RWPE2 (cell line): Measurements from ENCODE around the gene RPLP2.

ENCODE experiments used
- ATAC-seq: fragments of 200-7000 bp; cut with Tn5 transposase; 3 replicates; pipeline ENCODE4 v1.9.1; 2021; ENCODE audit warnings: low read depth
- DNase-seq: peaks from one replicate; pipeline ENCODE4 v3.0.0-alpha.2; 2020; ENCODE audit warnings: low spot score
- H3K27ac ChIP-seq: fragments of 450-650 bp; 2 replicates; pipeline ENCODE4 v1.5.1; 2017; ENCODE audit warnings: mild to moderate bottlenecking; ENCODE audit not compliant: poor library complexity, severe bottlenecking
- H3K27me3 ChIP-seq: fragments of 250-450 bp; sonication (Bioruptor Pico); 2 replicates; pipeline ENCODE4 v1.5.1; 2021; ENCODE audit warnings: mild to moderate bottlenecking, moderate library complexity; ENCODE audit not compliant: insufficient read depth, poor library complexity, severe bottlenecking
- H3K36me3 ChIP-seq: fragments of 250-450 bp; sonication (Bioruptor Pico); 2 replicates; pipeline ENCODE4 v1.5.1; 2020; ENCODE audit warnings: low read depth, mild to moderate bottlenecking, moderate library complexity
- H3K4me1 ChIP-seq: fragments of 250-450 bp; sonication (Bioruptor Pico); 2 replicates; pipeline ENCODE4 v1.5.1; 2021; ENCODE audit warnings: mild to moderate bottlenecking, moderate library complexity; ENCODE audit not compliant: insufficient read depth, poor library complexity, severe bottlenecking
- H3K4me3 ChIP-seq: fragments of 250-450 bp; sonication (Bioruptor Pico); 2 replicates; pipeline ENCODE4 v1.5.1; 2021; ENCODE audit warnings: mild to moderate bottlenecking, moderate library complexity; ENCODE audit not compliant: severe bottlenecking
- H3K9me3 ChIP-seq: fragments of 250-450 bp; sonication (Bioruptor Pico); 2 replicates; pipeline ENCODE4 v1.5.1; 2021; ENCODE audit warnings: mild to moderate bottlenecking, moderate library complexity; ENCODE audit not compliant: severe bottlenecking
- CTCF ChIP-seq: fragments of 450-650 bp; IDR thresholded peaks from one replicate; pipeline ENCODE4 v1.5.1; 2017; ENCODE audit warnings: mild to moderate bottlenecking, moderate library complexity; ENCODE audit not compliant: poor library complexity, severe bottlenecking

RPLP2 gene

DNA sequence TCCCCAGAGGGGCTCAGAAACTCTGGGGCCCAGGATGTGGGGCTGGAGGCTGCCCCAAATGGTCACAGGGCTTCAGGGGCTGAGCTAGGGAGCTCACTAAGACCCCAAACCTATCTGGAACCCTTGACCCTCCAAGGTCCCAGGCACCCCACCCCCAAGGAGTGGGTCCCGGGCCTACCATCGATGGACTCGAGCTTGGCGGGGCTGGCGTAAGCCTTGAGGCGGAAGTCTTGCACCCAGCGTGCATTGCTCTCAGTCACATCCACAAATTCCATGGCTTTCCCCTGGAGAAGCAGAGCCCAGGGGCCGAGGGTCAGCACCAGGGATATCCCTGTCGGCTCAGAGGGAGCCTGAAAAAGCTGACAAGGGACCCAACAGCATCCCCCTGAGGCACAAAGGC lies 35.9 kb upstream of the RPLP2 start:
- no peak for ATAC-seq
- DNase-seq = no peak
- TF ChIP-seq CTCF = no peak
- Histone ChIP-seq H3K27ac (no peak overlapping the region), H3K4me3 (no peak overlapping the region), H3K27me3 (no peaks in the 10 kb centered on the region), H3K9me3 (no peaks in the 10 kb centered on the region), H3K4me1 (peaks cover 10% of the 10 kb centered on the region), H3K36me3 (peaks cover 67% of the 10 kb centered on the region)

DNA sequence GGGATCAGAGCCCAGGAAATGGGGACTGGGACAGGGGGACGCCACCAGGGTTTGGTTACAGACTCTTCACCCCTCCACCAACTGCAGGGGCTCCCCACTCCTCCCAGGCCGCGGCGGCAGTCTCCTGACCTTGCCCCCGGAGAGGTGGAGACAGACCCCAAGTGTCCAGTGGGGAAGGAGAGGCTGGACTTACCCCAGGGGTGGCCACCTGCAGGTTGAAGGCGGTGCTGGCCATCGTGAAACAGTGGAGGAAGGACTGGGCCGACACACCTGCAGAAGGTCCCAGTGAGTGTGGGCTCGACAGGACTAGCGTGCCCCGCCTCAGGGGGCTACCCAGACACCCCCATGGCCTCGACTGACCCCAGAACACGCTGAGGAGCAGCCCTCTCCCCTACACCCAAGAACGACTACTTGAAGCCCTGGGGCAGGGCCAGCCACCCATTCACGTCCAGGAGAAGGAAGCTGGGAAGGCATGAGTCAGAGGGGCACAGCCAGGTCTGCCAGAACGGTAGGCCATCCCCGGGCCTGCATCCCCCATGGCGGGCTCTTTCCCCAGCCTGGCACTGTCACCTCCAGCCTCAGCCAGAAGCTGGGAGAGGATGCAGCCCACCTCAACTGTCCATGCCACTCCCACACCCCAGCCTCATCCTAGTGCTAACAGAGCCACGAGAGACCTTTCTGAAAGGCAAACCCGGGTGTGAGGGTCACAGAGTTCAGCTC lies 34.7 kb upstream of the RPLP2 start:
- Histone ChIP-seq H3K27ac (peak overlapping the region; percentile 72), H3K4me3 (peak overlapping the region; percentile 10), H3K27me3 (no peaks in the 10 kb centered on the region), H3K4me1 (peaks cover 10% of the 10 kb centered on the region), H3K9me3 (no peaks in the 10 kb centered on the region), H3K36me3 (peaks cover 64% of the 10 kb centered on the region)
- ATAC-seq (peak; percentile 70), DNase-seq (peak; percentile 83)
- no peak for TF ChIP-seq CTCF

DNA sequence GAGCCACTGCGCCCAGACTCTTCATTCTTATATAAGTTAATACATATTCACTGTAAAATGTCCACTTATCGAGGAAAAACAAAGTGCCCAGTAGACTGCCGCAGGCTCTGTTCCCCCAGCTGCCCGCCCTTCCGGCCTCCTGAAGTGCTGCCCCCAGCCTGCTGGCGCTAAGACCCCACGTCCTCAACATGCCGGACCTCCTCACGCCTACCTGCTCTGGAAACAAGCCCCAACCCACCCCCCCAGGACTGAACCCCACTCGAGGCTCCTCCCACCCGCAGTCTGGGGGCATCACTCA lies 33.6 kb upstream of the RPLP2 start:
- H3K9me3 ChIP-seq = no peaks in the 10 kb centered on the region
- no peaks in the 10 kb centered on the region for H3K27me3 ChIP-seq
- DNase-seq = peak; percentile 49
- H3K4me3 ChIP-seq = peak overlapping the region; percentile 99
- H3K4me1 ChIP-seq = peaks cover 10% of the 10 kb centered on the region
- peak overlapping the region; percentile 72 for H3K27ac ChIP-seq
- ATAC-seq = no peak
- TF ChIP-seq CTCF = no peak
- H3K36me3 ChIP-seq = peaks cover 59% of the 10 kb centered on the region

- ATAC-seq (peak; percentile 36), DNase-seq (peak; percentile 51)
- peaks cover 54% of the 10 kb centered on the region for H3K36me3 ChIP-seq
- H3K27me3 ChIP-seq = no peaks in the 10 kb centered on the region
- H3K27ac ChIP-seq = peak overlapping the region; percentile 72
- TF ChIP-seq CTCF = no peak
- peak overlapping the region; percentile 99 for H3K4me3 ChIP-seq
- H3K4me1 ChIP-seq = peaks cover 10% of the 10 kb centered on the region
- no peaks in the 10 kb centered on the region for H3K9me3 ChIP-seq
These were observed 33.0 kb upstream of the RPLP2 start for GRCh38 chr11:776561-777287.
